GM12878 (cell line): ENCODE results near the gene DLST. TPM values are rescaled to one million over a fixed set of nuclear protein-coding genes. Genes with fewer than 3 reads are reported as not detected.

ENCODE experiments used
- ATAC-seq: fragments of 200-7000 bp; cut with Tn5 transposase; 3 replicates; pipeline ENCODE4 v1.9.1; 2020; ENCODE audit warnings: mild to moderate bottlenecking, moderate library complexity
- BruUV-seq: library from RNA; stranded (reverse); fragments of 400-500 nt; replicated peaks from 2 replicates; lab custom pipeline; 2021; lab: Mats Ljungman, UMichigan
- CTCF ChIA-PET: fragments of 300-600 bp; sonication (Branson Sonifier 250); formaldehyde crosslinking; extraction: SDS; loops from one replicate; lab custom pipeline; 2021; ENCODE audit warnings: inconsistent platforms; lab: Yijun Ruan, JAX
- POLR2A ChIA-PET: fragments of 350-600 bp; formaldehyde crosslinking; extraction: SDS; loops from one replicate; lab custom pipeline; 2021; ENCODE audit warnings: inconsistent platforms; lab: Charles Lee
- RAD21 ChIA-PET: fragments of 300-600 bp; sonication (Branson Sonifier 250); formaldehyde crosslinking; loops from one replicate; lab custom pipeline; 2023; ENCODE audit warnings: antibody characterized with exemption; ENCODE audit not compliant: unreplicated experiment; lab: Charles Lee
- SMC1A ChIA-PET: fragments of 300-600 bp; sonication (Branson Sonifier 250); formaldehyde crosslinking; loops from one replicate; lab custom pipeline; 2023; ENCODE audit not compliant: unreplicated experiment, uncharacterized antibody; lab: Charles Lee
- DNase-seq: peaks from one replicate; pipeline ENCODE4 v3.0.0-alpha.2; 2011; ENCODE audit warnings: low read depth, low spot score
- FAIRE-seq: peaks from 3 replicates; lab custom pipeline; 2011; peaks lifted over from hg19 to GRCh38; lab: Jason Lieb, UNC
- H2AFZ ChIP-seq: 2 replicates; pipeline ENCODE4 v1.6.0; 2011; ENCODE audit warnings: low read depth, low read length, control low read depth; ENCODE audit not compliant: control insufficient read depth
- H3K27ac ChIP-seq: 2 replicates; pipeline ENCODE4 v1.5.1; 2011; ENCODE audit warnings: control low read depth; ENCODE audit not compliant: control insufficient read depth, insufficient read depth
- H3K27me3 ChIP-seq, 2 experiments: replicated peaks in 1 of 2; 2 replicates each; pipeline versions ENCODE4 v1.6.0 to v1.6.1; 2011; ENCODE audit warnings: low read length in 1 of 2; ENCODE audit not compliant: control insufficient read depth in 2 of 2, insufficient read depth in 2 of 2
- H3K36me3 ChIP-seq, 2 experiments: 2 replicates each; pipeline ENCODE4 v1.5.1; 2011; ENCODE audit warnings: low read length in 1 of 2; ENCODE audit not compliant: control insufficient read depth in 2 of 2, insufficient read depth in 2 of 2
- H3K4me1 ChIP-seq: 2 replicates; pipeline ENCODE4 v1.6.1; 2011; ENCODE audit warnings: mild to moderate bottlenecking, low read length, moderate library complexity, mixed read lengths; ENCODE audit not compliant: control insufficient read depth, insufficient read depth
- H3K4me2 ChIP-seq: 2 replicates; pipeline ENCODE4 v1.6.0; 2011; ENCODE audit warnings: control low read depth; ENCODE audit not compliant: control insufficient read depth, insufficient read depth
- H3K4me3 ChIP-seq: fragments of 200-600 bp; sonication (generic); 2 replicates; pipeline ENCODE4 v1.5.1; 2016
- H3K79me2 ChIP-seq: 2 replicates; pipeline ENCODE4 v1.6.0; 2011; ENCODE audit warnings: low read length; ENCODE audit not compliant: control insufficient read depth, insufficient read depth
- H3K9ac ChIP-seq: 2 replicates; pipeline ENCODE4 v1.8.0; 2011; ENCODE audit warnings: low read length, control low read depth, mixed read lengths; ENCODE audit not compliant: control insufficient read depth, insufficient read depth
- H3K9me3 ChIP-seq: replicated peaks from 3 replicates; pipeline ENCODE4 v1.5.1; 2011; ENCODE audit warnings: mild to moderate bottlenecking, low read length; ENCODE audit not compliant: control insufficient read depth, insufficient read depth
- H4K20me1 ChIP-seq: 2 replicates; pipeline ENCODE4 v1.6.0; 2011; ENCODE audit not compliant: control insufficient read depth, insufficient read depth
- BRCA1 ChIP-seq: IDR thresholded peaks from 2 replicates; pipeline ENCODE4 v1.6.1; 2011; ENCODE audit warnings: low read depth, low read length, improper control_type of control experiment
- KAT2A ChIP-seq: conservative IDR thresholded peaks from 2 replicates; pipeline ENCODE4 v1.6.1; 2011; ENCODE audit warnings: low read depth, low read length; ENCODE audit not compliant: control insufficient read depth
- MLLT1 ChIP-seq: fragments of 450-650 bp; IDR thresholded peaks from 2 replicates; pipeline ENCODE4 v1.6.1; 2016; ENCODE audit warnings: mild to moderate bottlenecking
- NBN ChIP-seq: fragments of 450-650 bp; IDR thresholded peaks from 2 replicates; pipeline ENCODE4 v1.6.1; 2016
- NFXL1 ChIP-seq: fragments of 450-650 bp; IDR thresholded peaks from 2 replicates; pipeline ENCODE4 v1.6.1; 2017; ENCODE audit warnings: antibody characterized with exemption, mild to moderate bottlenecking, borderline replicate concordance
- NFYA ChIP-seq: IDR thresholded peaks from 2 replicates; pipeline ENCODE4 v1.6.1; 2011; ENCODE audit warnings: low read depth, mild to moderate bottlenecking, low read length, improper control_type of control experiment, borderline replicate concordance
- RELB ChIP-seq: fragments of 450-650 bp; IDR thresholded peaks from 2 replicates; pipeline ENCODE4 v1.6.1; 2017; ENCODE audit warnings: low read depth, mild to moderate bottlenecking, moderate library complexity
- WGBS: methylation state at CpG from one replicate; pipeline ENCODE4 v1.1.6; 2016; ENCODE audit warnings: low lambda C conversion rate; ENCODE audit not compliant: insufficient replicate concordance, insufficient coverage; ENCODE audit errors: missing lambda C conversion rate; 5-methylcytosine and 5-hydroxymethylcytosine counted together
- in situ Hi-C: fragments of 300-500 bp; cut with MboI; formaldehyde crosslinking; loops from 9 replicates; pipeline ENCODE4 v1.14.3; 2018; ENCODE audit warnings: mixed read lengths
- intact Hi-C: fragments of 100-400 bp; cut with micrococcal nuclease; formaldehyde crosslinking; loops from one replicate; pipeline ENCODE4 v1.14.2; 2022; ENCODE audit not compliant: unreplicated experiment
- polyA plus RNA-seq, 11 experiments: library from polyadenylated mRNA; depleted of rRNA in 4 of 11; unstranded in 6 of 11; stranded (reverse) in 5 of 11; fragments of >200 nt; fragmentation: Nextera tagmentation in 4 of 11; fragmentation: Illumina TruSeq in 1 of 11; extraction: Ambion mirVana in 4 of 11; extraction: Trizol in 1 of 11; gene quantifications; 1 replicate in 1 of 11; 2 replicates in 10 of 11; pipeline versions ENCODE4 v1.2.1 to v1.2.3, GENCODE V29; 2011 to 2016; ENCODE audit warnings: inconsistent platforms in 2 of 11, missing spikeins in 2 of 11, low read depth in 1 of 11
- total RNA-seq, 4 experiments: library from RNA; depleted of rRNA in 3 of 4; stranded (reverse); fragments of >200 nt in 3 of 4; fragmentation: Illumina TruSeq in 1 of 4; extraction: Trizol in 1 of 4; gene quantifications; 2 replicates each; pipeline versions ENCODE4 v1.2.1 to v1.2.3, GENCODE V29; 2013 to 2021
- TF ChIP-seq, protein P1 (sequence below): IDR thresholded peaks from 2 replicates; pipeline ENCODE4 v1.6.1; 2011; ENCODE audit warnings: low read depth, mild to moderate bottlenecking, low read length, moderate library complexity, borderline replicate concordance; ENCODE audit errors: extremely low read depth
- TF ChIP-seq, protein P2 (sequence below): IDR thresholded peaks from 2 replicates; pipeline ENCODE4 v1.6.1; 2011; ENCODE audit warnings: mild to moderate bottlenecking, low read depth, low read length, moderate library complexity; ENCODE audit not compliant: insufficient replicate concordance

DLST gene
- total and polyA plus RNA-seq, 10 of the 15 experiments (the other 5 are each of a cell fraction or from before 2014, with no cell fraction given), result 2.9 to 141 (median 67.7) TPM

DNA sequence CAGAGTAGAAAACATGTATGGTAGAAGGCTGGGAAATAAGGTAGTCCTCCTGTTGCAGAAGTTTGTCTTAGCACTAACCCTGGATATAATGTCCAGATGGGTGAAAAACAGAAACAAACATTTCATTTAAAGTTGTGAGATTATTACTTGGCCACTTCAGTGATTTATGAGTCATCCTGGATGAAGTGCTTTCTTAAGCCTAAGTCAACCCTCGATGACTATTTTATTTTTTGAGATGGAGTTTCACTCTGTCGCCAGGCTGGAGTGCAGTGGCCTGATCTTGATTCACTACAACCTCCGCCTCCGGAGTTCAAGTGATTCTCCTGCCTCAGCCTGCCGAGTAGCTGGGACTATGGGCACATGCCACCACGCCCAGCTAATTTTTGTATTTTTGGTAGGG lies 10.2 kb downstream of the DLST start:
- in situ Hi-C loops (no loop called here), intact Hi-C loops (no loop called here)
- TF ChIP-seq NFYA, result no peak
- no peak for TF ChIP-seq KAT2A
- no peak for TF ChIP-seq NFXL1
- TF ChIP-seq, protein P1, sequence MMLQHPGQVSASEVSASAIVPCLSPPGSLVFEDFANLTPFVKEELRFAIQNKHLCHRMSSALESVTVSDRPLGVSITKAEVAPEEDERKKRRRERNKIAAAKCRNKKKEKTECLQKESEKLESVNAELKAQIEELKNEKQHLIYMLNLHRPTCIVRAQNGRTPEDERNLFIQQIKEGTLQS, result no peak
- TF ChIP-seq, protein P2, sequence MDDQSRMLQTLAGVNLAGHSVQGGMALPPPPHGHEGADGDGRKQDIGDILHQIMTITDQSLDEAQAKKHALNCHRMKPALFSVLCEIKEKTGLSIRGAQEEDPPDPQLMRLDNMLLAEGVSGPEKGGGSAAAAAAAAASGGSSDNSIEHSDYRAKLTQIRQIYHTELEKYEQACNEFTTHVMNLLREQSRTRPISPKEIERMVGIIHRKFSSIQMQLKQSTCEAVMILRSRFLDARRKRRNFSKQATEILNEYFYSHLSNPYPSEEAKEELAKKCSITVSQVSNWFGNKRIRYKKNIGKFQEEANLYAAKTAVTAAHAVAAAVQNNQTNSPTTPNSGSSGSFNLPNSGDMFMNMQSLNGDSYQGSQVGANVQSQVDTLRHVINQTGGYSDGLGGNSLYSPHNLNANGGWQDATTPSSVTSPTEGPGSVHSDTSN, result no peak
- TF ChIP-seq BRCA1, result no peak
- TF ChIP-seq NBN, result no peak
- no peak for TF ChIP-seq MLLT1
- no peak for TF ChIP-seq RELB
- H3K36me3 ChIP-seq, result peaks cover 15 to 47% of the 10 kb centered on the region in 2 experiments
- no peak overlapping the region for H3K4me3 ChIP-seq
- FAIRE-seq (no peak), DNase-seq (no peak), ATAC-seq (no peak)
- no peak overlapping the region for H3K9ac ChIP-seq
- 81% methylated on average over 6 of the region's 6 CpGs for WGBS
- H3K9me3 ChIP-seq, result no peaks in the 10 kb centered on the region
- peaks cover 12% of the 10 kb centered on the region for H3K79me2 ChIP-seq
- no TSS peak for BruUV-seq
- no peak overlapping the region for H2AFZ ChIP-seq
- H3K27me3 ChIP-seq, result no peaks in the 10 kb centered on the region
- ChIA-PET POLR2A (interaction anchor here (1.4 to 1.5 kb wide), 2 partner anchors 17 to 50 kb away, joined by 3 to 4 read pairs; no protein-coding TSS in a partner anchor), RAD21 (interaction anchor here (2.3 to 2.6 kb wide), 2 partner anchors 9 to 31 kb away, joined by 9 to 20 read pairs; no protein-coding TSS in a partner anchor), SMC1A (interaction anchor here (0.9 to 2.6 kb wide), 2 partner anchors 9 to 14 kb away, joined by 3 to 17 read pairs; no protein-coding TSS in a partner anchor), CTCF (interaction anchor here (3.1 to 26.0 kb wide), 2 partner anchors 14 to 33 kb away, joined by 13 to 552 read pairs; no protein-coding TSS in a partner anchor)
- H3K4me2 ChIP-seq, result no peak overlapping the region
- peaks cover 35% of the 10 kb centered on the region for H3K4me1 ChIP-seq
- no peaks in the 10 kb centered on the region for H4K20me1 ChIP-seq
- no peak overlapping the region for H3K27ac ChIP-seq
